Lung microvascular endothelial cell (primary cell): Measurements from ENCODE around the gene PPP1R9B. TPM values are rescaled to one million over a fixed set of nuclear protein-coding genes. Genes with fewer than 3 reads are reported as not detected.

Experiments
- DNase-seq, 2 donors: peaks; one replicate each; pipeline versions ENCODE4 v3.0.0 to v3.0.0-alpha.2; 2010; ENCODE audit warnings: low read depth in 2 of 2
- total RNA-seq: library from RNA; depleted of rRNA; stranded (reverse); fragments of >200 nt; gene quantifications from 2 replicates; pipeline ENCODE4 v1.2.1, GENCODE V29; 2014

PPP1R9B gene
- total RNA-seq, 1 donor from 2014 or later = 25.8 TPM

GRCh38 chr17:50173335-50173941 is 23.0 kb upstream of the PPP1R9B start:
- peak in 1 of 2 donors; percentile 70 for DNase-seq

- no peak for DNase-seq
Measured at GRCh38 chr17:50172936-50173334, 22.5 kb upstream of the PPP1R9B start.

- DNase-seq = no peak
Measured at GRCh38 chr17:50172130-50172529, 21.7 kb upstream of the PPP1R9B start.

GRCh38 chr17:50171371-50172071 is 21.0 kb upstream of the PPP1R9B start:
- no peak for DNase-seq

GRCh38 chr17:50170662-50171370 is 20.3 kb upstream of the PPP1R9B start:
- no peak for DNase-seq

GRCh38 chr17:50169881-50170459 is 19.5 kb upstream of the PPP1R9B start:
- no peak for DNase-seq

- DNase-seq = peak; percentile 75 to 79
Measured at GRCh38 chr17:50169121-50169764, 18.8 kb upstream of the PPP1R9B start.

- no peak for DNase-seq
Measured at GRCh38 chr17:50168319-50168718, 17.8 kb upstream of the PPP1R9B start.

GRCh38 chr17:50167371-50167770 is 16.9 kb upstream of the PPP1R9B start:
- no peak for DNase-seq

- no peak for DNase-seq
Measured at GRCh38 chr17:50166518-50167181, 16.2 kb upstream of the PPP1R9B start.

- no peak for DNase-seq
Measured at GRCh38 chr17:50165867-50166517, 15.5 kb upstream of the PPP1R9B start, which contains the start of gene SGCA. SGCA (plus strand) TSS chr17:50166005; CDS start chr17:50166041, 36 bp downstream.

GRCh38 chr17:50165466-50165865 is 15.0 kb upstream of the PPP1R9B start:
- DNase-seq = no peak

GRCh38 chr17:50165066-50165465 is 14.6 kb upstream of the PPP1R9B start:
- no peak for DNase-seq

- DNase-seq = no peak
Measured at GRCh38 chr17:50164697-50164988, 14.2 kb upstream of the PPP1R9B start.

- DNase-seq = no peak
Measured at GRCh38 chr17:50163843-50164696, 13.6 kb upstream of the PPP1R9B start.

- DNase-seq = no peak
Measured at GRCh38 chr17:50162466-50163254, 12.2 kb upstream of the PPP1R9B start.

GRCh38 chr17:50161911-50162288 is 11.4 kb upstream of the PPP1R9B start:
- DNase-seq = no peak

GRCh38 chr17:50161023-50161910 is 10.8 kb upstream of the PPP1R9B start:
- peak; percentile 89 to 94 for DNase-seq
